Loucy (cell line): ENCODE data around the gene ROBO1.
A peak's percentile ranks its signal among the peaks of the same experiment; 100 is the strongest.

ENCODE experiments used
- EZH2phosphoT487 ChIP-seq: fragments of 200-600 bp; IDR thresholded peaks from 2 replicates; pipeline ENCODE4 v1.6.1; 2018; ENCODE audit warnings: antibody characterized with exemption, mild to moderate bottlenecking, moderate library complexity, borderline replicate concordance
- TF ChIP-seq, protein P1 (sequence below): fragments of 200-600 bp; sonication (generic); conservative IDR thresholded peaks from 2 replicates; pipeline ENCODE4 v1.5.1; 2014; ENCODE audit warnings: mild to moderate bottlenecking, antibody characterized with exemption, low read length

DNA sequence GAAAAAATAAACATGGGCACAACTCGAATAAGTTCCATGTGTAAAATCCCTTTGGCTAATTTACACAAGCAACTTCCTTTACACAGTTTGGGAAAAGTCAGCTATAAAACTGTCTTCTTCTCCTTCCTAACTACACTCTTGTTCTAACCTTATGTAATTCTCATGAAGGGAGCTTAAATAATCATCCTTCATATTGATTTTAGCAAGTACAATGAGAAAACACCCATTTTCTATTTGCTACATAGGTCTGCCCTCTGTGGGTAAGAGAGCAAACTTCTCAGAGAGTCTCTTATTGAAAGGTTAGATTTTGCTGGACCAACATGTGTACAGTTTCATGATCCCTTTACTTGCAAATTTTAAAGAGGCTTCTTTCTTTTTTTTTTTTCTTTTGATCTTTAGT lies 398.5 kb downstream of the ROBO1 start:
- TF ChIP-seq, protein P1, sequence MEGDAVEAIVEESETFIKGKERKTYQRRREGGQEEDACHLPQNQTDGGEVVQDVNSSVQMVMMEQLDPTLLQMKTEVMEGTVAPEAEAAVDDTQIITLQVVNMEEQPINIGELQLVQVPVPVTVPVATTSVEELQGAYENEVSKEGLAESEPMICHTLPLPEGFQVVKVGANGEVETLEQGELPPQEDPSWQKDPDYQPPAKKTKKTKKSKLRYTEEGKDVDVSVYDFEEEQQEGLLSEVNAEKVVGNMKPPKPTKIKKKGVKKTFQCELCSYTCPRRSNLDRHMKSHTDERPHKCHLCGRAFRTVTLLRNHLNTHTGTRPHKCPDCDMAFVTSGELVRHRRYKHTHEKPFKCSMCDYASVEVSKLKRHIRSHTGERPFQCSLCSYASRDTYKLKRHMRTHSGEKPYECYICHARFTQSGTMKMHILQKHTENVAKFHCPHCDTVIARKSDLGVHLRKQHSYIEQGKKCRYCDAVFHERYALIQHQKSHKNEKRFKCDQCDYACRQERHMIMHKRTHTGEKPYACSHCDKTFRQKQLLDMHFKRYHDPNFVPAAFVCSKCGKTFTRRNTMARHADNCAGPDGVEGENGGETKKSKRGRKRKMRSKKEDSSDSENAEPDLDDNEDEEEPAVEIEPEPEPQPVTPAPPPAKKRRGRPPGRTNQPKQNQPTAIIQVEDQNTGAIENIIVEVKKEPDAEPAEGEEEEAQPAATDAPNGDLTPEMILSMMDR: 0 out of 2 replicates have a peak, but pooled peaks have one; percentile 10
- no peak for TF ChIP-seq EZH2phosphoT487
